Measurements from ENCODE around the gene IFI44. TPM values are rescaled to one million over a fixed set of nuclear protein-coding genes. Genes with fewer than 3 reads are reported as not detected.
A peak's percentile ranks its signal among the peaks of the same experiment; 100 is the strongest.

IFI44 gene, protein sequence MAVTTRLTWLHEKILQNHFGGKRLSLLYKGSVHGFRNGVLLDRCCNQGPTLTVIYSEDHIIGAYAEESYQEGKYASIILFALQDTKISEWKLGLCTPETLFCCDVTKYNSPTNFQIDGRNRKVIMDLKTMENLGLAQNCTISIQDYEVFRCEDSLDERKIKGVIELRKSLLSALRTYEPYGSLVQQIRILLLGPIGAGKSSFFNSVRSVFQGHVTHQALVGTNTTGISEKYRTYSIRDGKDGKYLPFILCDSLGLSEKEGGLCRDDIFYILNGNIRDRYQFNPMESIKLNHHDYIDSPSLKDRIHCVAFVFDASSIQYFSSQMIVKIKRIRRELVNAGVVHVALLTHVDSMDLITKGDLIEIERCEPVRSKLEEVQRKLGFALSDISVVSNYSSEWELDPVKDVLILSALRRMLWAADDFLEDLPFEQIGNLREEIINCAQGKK
- total RNA-seq: 3.5 and 7.0 TPM in 2 replicates

- peak; percentile 58 for DNase-seq (ENCODE audit: low read depth)
These were observed at the start of gene IFI44 for GRCh38 chr1:78649628-78650027. Gene IFI44 (plus strand): TSS chr1:78649831. CDS start chr1:78650196, 365 bp downstream.

GRCh38 chr1:78601068-78601467, 48.6 kb upstream of the IFI44 start:
- TF ChIP-seq, protein P1, sequence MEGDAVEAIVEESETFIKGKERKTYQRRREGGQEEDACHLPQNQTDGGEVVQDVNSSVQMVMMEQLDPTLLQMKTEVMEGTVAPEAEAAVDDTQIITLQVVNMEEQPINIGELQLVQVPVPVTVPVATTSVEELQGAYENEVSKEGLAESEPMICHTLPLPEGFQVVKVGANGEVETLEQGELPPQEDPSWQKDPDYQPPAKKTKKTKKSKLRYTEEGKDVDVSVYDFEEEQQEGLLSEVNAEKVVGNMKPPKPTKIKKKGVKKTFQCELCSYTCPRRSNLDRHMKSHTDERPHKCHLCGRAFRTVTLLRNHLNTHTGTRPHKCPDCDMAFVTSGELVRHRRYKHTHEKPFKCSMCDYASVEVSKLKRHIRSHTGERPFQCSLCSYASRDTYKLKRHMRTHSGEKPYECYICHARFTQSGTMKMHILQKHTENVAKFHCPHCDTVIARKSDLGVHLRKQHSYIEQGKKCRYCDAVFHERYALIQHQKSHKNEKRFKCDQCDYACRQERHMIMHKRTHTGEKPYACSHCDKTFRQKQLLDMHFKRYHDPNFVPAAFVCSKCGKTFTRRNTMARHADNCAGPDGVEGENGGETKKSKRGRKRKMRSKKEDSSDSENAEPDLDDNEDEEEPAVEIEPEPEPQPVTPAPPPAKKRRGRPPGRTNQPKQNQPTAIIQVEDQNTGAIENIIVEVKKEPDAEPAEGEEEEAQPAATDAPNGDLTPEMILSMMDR (IDR thresholded peaks at IDR 0.05; ENCODE audit: insufficient read depth, low read length, poor library complexity, severe bottlenecking): no peak
- DNase-seq (ENCODE audit: low read depth): no peak
- Histone ChIP-seq H3K4me3 (ENCODE audit: low read depth, low read length) (no peak overlapping the region), H3K36me3 (ENCODE audit: control insufficient read depth, insufficient read depth, low read length) (no peaks in the 10 kb centered on the region), H3K27me3 (ENCODE audit: control insufficient read depth, insufficient read depth, low read length) (no peaks in the 10 kb centered on the region)

More at GRCh38 chr1:78649628-78650027, at the start of gene IFI44:
- H3K36me3 ChIP-seq (ENCODE audit: control insufficient read depth, insufficient read depth, low read length): no peaks in the 10 kb centered on the region
- TF ChIP-seq, protein P1 (IDR thresholded peaks at IDR 0.05; ENCODE audit: insufficient read depth, low read length, poor library complexity, severe bottlenecking): no peak
- H3K4me3 ChIP-seq (ENCODE audit: low read depth, low read length): no peak within 1 kb of the TSS
- no peaks in the 10 kb centered on the region for H3K27me3 ChIP-seq (ENCODE audit: control insufficient read depth, insufficient read depth, low read length)

DNA sequence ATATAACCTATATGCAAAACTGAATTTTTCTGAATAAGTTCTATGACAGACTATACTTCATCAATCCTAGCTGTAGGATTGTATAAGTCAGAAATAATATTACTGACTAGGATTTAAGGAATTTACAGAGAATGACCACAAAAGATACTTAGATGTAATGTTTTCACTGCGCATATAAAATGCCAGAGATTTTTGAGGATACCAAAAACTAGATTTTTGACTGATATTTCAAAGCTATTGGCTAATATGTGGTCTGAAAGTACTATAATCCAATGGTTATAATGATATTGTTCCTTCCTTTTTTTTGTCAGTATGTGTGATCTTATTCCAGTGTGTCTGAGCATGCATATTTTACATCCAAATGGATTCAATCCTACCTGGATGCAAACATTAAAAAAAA, 46.4 kb upstream of the IFI44 start:
- TF ChIP-seq, protein P1 (IDR thresholded peaks at IDR 0.05; ENCODE audit: insufficient read depth, low read length, poor library complexity, severe bottlenecking): no peak
- H3K36me3 ChIP-seq (ENCODE audit: control insufficient read depth, insufficient read depth, low read length): no peaks in the 10 kb centered on the region

GRCh38 chr1:78604643-78605042, 45.0 kb upstream of the IFI44 start:
- no peak overlapping the region for H3K4me3 ChIP-seq (ENCODE audit: low read depth, low read length)
- H3K36me3 ChIP-seq (ENCODE audit: control insufficient read depth, insufficient read depth, low read length): no peaks in the 10 kb centered on the region
- H3K27me3 ChIP-seq (ENCODE audit: control insufficient read depth, insufficient read depth, low read length): no peaks in the 10 kb centered on the region
- DNase-seq (ENCODE audit: low read depth): no peak
- TF ChIP-seq, protein P1 (IDR thresholded peaks at IDR 0.05; ENCODE audit: insufficient read depth, low read length, poor library complexity, severe bottlenecking): no peak

More for the DNA sequence above, 46.4 kb upstream of the IFI44 start:
- no peaks in the 10 kb centered on the region for H3K27me3 ChIP-seq (ENCODE audit: control insufficient read depth, insufficient read depth, low read length)
- DNase-seq (ENCODE audit: low read depth): no peak
- no peak overlapping the region for H3K4me3 ChIP-seq (ENCODE audit: low read depth, low read length)

- H3K4me3 ChIP-seq (ENCODE audit: low read depth, low read length): no peak overlapping the region
- H3K36me3 ChIP-seq (ENCODE audit: control insufficient read depth, insufficient read depth, low read length): no peaks in the 10 kb centered on the region
- DNase-seq (ENCODE audit: low read depth): no peak
- no peaks in the 10 kb centered on the region for H3K27me3 ChIP-seq (ENCODE audit: control insufficient read depth, insufficient read depth, low read length)
- TF ChIP-seq, protein P1 (IDR thresholded peaks at IDR 0.05; ENCODE audit: insufficient read depth, low read length, poor library complexity, severe bottlenecking): no peak
These were observed 43.4 kb upstream of the IFI44 start for GRCh38 chr1:78606274-78606673.

Data from kidney epithelial cell (primary cell).